ENCODE data around the gene ECPAS.

DNA sequence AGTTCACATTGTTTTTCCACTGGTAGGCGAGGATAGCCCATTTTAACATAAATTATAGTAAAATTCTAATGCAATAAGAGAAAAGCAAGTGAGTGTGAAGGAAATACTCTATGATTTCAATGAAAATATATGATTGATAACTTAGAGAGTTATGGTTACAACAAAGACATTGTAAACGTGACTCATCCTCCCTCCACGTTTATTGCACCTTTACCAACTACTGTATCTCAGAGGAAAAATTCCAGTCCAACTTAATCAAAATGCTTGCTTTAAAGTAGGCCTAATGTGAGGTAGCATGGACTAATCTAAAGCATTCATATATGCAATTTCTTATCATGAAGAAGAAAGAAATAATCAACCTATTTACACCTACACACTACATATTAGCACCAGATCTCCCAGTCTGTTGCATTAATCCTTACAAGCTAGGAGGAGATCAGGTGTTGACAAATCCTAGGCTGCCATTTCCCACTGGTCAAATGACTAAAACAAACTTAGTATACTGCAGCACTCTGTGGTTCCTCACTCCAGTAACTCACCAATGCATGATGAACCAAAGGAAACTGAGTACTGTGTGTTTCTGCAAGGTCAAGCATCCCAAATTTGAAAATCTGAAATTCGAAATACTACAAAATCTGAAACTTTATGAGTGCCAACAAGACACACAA is 41.7 kb downstream of the ECPAS start:
- TF ChIP-seq, protein P1, sequence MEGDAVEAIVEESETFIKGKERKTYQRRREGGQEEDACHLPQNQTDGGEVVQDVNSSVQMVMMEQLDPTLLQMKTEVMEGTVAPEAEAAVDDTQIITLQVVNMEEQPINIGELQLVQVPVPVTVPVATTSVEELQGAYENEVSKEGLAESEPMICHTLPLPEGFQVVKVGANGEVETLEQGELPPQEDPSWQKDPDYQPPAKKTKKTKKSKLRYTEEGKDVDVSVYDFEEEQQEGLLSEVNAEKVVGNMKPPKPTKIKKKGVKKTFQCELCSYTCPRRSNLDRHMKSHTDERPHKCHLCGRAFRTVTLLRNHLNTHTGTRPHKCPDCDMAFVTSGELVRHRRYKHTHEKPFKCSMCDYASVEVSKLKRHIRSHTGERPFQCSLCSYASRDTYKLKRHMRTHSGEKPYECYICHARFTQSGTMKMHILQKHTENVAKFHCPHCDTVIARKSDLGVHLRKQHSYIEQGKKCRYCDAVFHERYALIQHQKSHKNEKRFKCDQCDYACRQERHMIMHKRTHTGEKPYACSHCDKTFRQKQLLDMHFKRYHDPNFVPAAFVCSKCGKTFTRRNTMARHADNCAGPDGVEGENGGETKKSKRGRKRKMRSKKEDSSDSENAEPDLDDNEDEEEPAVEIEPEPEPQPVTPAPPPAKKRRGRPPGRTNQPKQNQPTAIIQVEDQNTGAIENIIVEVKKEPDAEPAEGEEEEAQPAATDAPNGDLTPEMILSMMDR (IDR thresholded peaks at IDR 0.05), result no peak
- no peak for TF ChIP-seq EP300 (IDR thresholded peaks at IDR 0.05)
